KOPT-K1 (cell line): ENCODE measurements around the gene MYT1.

Experiments
- H3K27ac ChIP-seq: fragments of 200-600 bp; sonication (generic); 2 replicates; pipeline ENCODE4 v1.5.1; 2016; ENCODE audit warnings: antibody characterized with exemption, mild to moderate bottlenecking, low read depth, low read length; ENCODE audit not compliant: poor library complexity, severe bottlenecking
- H3K36me3 ChIP-seq: fragments of 200-600 bp; sonication (generic); 2 replicates; pipeline ENCODE4 v1.5.1; 2017; ENCODE audit warnings: antibody characterized with exemption, mild to moderate bottlenecking, low read length, moderate library complexity; ENCODE audit not compliant: insufficient read depth
- H3K9me3 ChIP-seq: fragments of 200-600 bp; sonication (generic); 2 replicates; pipeline ENCODE4 v1.5.1; 2017; ENCODE audit warnings: antibody characterized with exemption, low read length, mild to moderate bottlenecking; ENCODE audit not compliant: insufficient read depth, poor library complexity, severe bottlenecking

MYT1 gene

GRCh38 chr20:64216036-64216435 lies 51.8 kb downstream of the MYT1 start:
- Histone ChIP-seq H3K27ac (peak overlapping the region; percentile 77), H3K9me3 (no peaks in the 10 kb centered on the region), H3K36me3 (no peaks in the 10 kb centered on the region)

- no peaks in the 10 kb centered on the region for H3K36me3 ChIP-seq
- H3K9me3 ChIP-seq = no peaks in the 10 kb centered on the region
- peak overlapping the region; percentile 77 for H3K27ac ChIP-seq
Measured at GRCh38 chr20:64216910-64217309, 52.7 kb downstream of the MYT1 start.

- Histone ChIP-seq H3K36me3 (no peaks in the 10 kb centered on the region), H3K9me3 (no peaks in the 10 kb centered on the region), H3K27ac (peak overlapping the region; percentile 77)
Measured at GRCh38 chr20:64217539-64218221, 53.4 kb downstream of the MYT1 start.

GRCh38 chr20:64219202-64219601 lies 55.0 kb downstream of the MYT1 start:
- peak overlapping the region; percentile 31 for H3K27ac ChIP-seq
- H3K9me3 ChIP-seq = no peaks in the 10 kb centered on the region

GRCh38 chr20:64219730-64220129 lies 55.5 kb downstream of the MYT1 start:
- Histone ChIP-seq H3K27ac (no peak overlapping the region), H3K36me3 (no peaks in the 10 kb centered on the region), H3K9me3 (no peaks in the 10 kb centered on the region)

More at GRCh38 chr20:64219202-64219601, 55.0 kb downstream of the MYT1 start:
- no peaks in the 10 kb centered on the region for H3K36me3 ChIP-seq

GRCh38 chr20:64220420-64220819 lies 56.2 kb downstream of the MYT1 start:
- H3K36me3 ChIP-seq = no peaks in the 10 kb centered on the region
- no peak overlapping the region for H3K27ac ChIP-seq
- no peaks in the 10 kb centered on the region for H3K9me3 ChIP-seq

- Histone ChIP-seq H3K27ac (no peak overlapping the region), H3K9me3 (no peaks in the 10 kb centered on the region), H3K36me3 (no peaks in the 10 kb centered on the region)
Measured at GRCh38 chr20:64220891-64221527, 56.8 kb downstream of the MYT1 start.

GRCh38 chr20:64222291-64222735 lies 58.1 kb downstream of the MYT1 start:
- Histone ChIP-seq H3K27ac (no peak overlapping the region), H3K9me3 (no peaks in the 10 kb centered on the region), H3K36me3 (no peaks in the 10 kb centered on the region)

- H3K36me3 ChIP-seq = no peaks in the 10 kb centered on the region
- no peaks in the 10 kb centered on the region for H3K9me3 ChIP-seq
- H3K27ac ChIP-seq = peak overlapping the region; percentile 67
Measured at GRCh38 chr20:64222851-64223525, 58.7 kb downstream of the MYT1 start.

GRCh38 chr20:64223526-64224067 lies 59.3 kb downstream of the MYT1 start:
- no peaks in the 10 kb centered on the region for H3K36me3 ChIP-seq
- H3K27ac ChIP-seq = peak overlapping the region; percentile 67
- H3K9me3 ChIP-seq = no peaks in the 10 kb centered on the region

- Histone ChIP-seq H3K36me3 (no peaks in the 10 kb centered on the region), H3K9me3 (no peaks in the 10 kb centered on the region), H3K27ac (peak overlapping the region; percentile 67)
Measured at GRCh38 chr20:64224351-64225170, 60.3 kb downstream of the MYT1 start.

- Histone ChIP-seq H3K9me3 (no peaks in the 10 kb centered on the region), H3K27ac (peak overlapping the region; percentile 67), H3K36me3 (no peaks in the 10 kb centered on the region)
Measured at GRCh38 chr20:64225171-64225595, 60.9 kb downstream of the MYT1 start.

GRCh38 chr20:64225828-64226598 lies 61.8 kb downstream of the MYT1 start:
- Histone ChIP-seq H3K9me3 (no peaks in the 10 kb centered on the region), H3K36me3 (no peaks in the 10 kb centered on the region), H3K27ac (peak overlapping the region; percentile 67)
